ENCODE results near the gene DPY19L3. TPM values are rescaled to one million over a fixed set of nuclear protein-coding genes. Genes with fewer than 3 reads are reported as not detected.

Gene DPY19L3
- 36.8 TPM for polyA plus RNA-seq
- long read RNA-seq, donor 1, full-length matches to known transcripts = 1 of 1 reads
- long read RNA-seq, donor 1, partial matches to known transcripts = 0 of 1 reads
- long read RNA-seq, donor 1, other reads (novel, unspliced or antisense) = 0 of 1 reads
- long read RNA-seq, donor 2, full-length matches to known transcripts = 8 of 8 reads
- long read RNA-seq, donor 2, partial matches to known transcripts = 0 of 8 reads
- long read RNA-seq, donor 2, other reads (novel, unspliced or antisense) = 0 of 8 reads
- long read RNA-seq, donor 3 = 0 reads
- long read RNA-seq, donor 4 = 0 reads
- long read RNA-seq, donor 5, partial matches to known transcripts = 0 of 1 reads
- long read RNA-seq, donor 5, other reads (novel, unspliced or antisense) = 0 of 1 reads
- long read RNA-seq, donor 6, full-length matches to known transcripts = 2 of 2 reads
- long read RNA-seq, donor 6, partial matches to known transcripts = 0 of 2 reads
- long read RNA-seq, donor 6, other reads (novel, unspliced or antisense) = 0 of 2 reads
- long read RNA-seq, donor 7 = 0 reads
- long read RNA-seq, donor 8, partial matches to known transcripts = 0 of 4 reads
- long read RNA-seq, donor 8, other reads (novel, unspliced or antisense) = 0 of 4 reads
- long read RNA-seq, donor 9 = 0 reads
- long read RNA-seq, donor 10, partial matches to known transcripts = 0 of 1 reads
- long read RNA-seq, donor 10, other reads (novel, unspliced or antisense) = 0 of 1 reads
- long read RNA-seq, donor 11, partial matches to known transcripts = 0 of 2 reads
- long read RNA-seq, donor 11, other reads (novel, unspliced or antisense) = 0 of 2 reads

GRCh38 chr19:32405431-32406160 is at the start of gene DPY19L3:
Gene DPY19L3 (plus strand): TSS chr19:32405770. CDS start chr19:32408254, 2,484 bp downstream.
- Histone ChIP-seq H3K4me1 (ENCODE audit: control insufficient read depth, insufficient read depth, low read length) (peaks cover 11% of the 10 kb centered on the region), H3K27me3 (ENCODE audit: control insufficient read depth, insufficient read depth, low read length) (no peaks in the 10 kb centered on the region), H3K27ac (ENCODE audit: low read length) (peak within 1 kb of the TSS; percentile 98), H3K4me3 (ENCODE audit: low read length) (peak within 1 kb of the TSS; percentile 90), H3K9me3 (ENCODE audit: control insufficient read depth, low read depth, low read length) (no peaks in the 10 kb centered on the region), H3K36me3 (ENCODE audit: control insufficient read depth, insufficient read depth, low read length) (peaks cover 11% of the 10 kb centered on the region)
- peak; percentile 94 to 95 for DNase-seq
- no CpG with 5 or more reads among the region's 104 CpGs for WGBS (ENCODE audit: insufficient coverage, low lambda C conversion rate)

- no peak overlapping the region for H3K4me3 ChIP-seq (ENCODE audit: low read length)
- H3K36me3 ChIP-seq (ENCODE audit: control insufficient read depth, insufficient read depth, low read length) = peaks cover 80% of the 10 kb centered on the region
- no peaks in the 10 kb centered on the region for H3K9me3 ChIP-seq (ENCODE audit: control insufficient read depth, low read depth, low read length)
- H3K27me3 ChIP-seq (ENCODE audit: control insufficient read depth, insufficient read depth, low read length) = no peaks in the 10 kb centered on the region
- H3K27ac ChIP-seq (ENCODE audit: low read length) = no peak overlapping the region
- no peaks in the 10 kb centered on the region for H3K4me1 ChIP-seq (ENCODE audit: control insufficient read depth, insufficient read depth, low read length)
- WGBS (ENCODE audit: insufficient coverage, low lambda C conversion rate) = 0% methylated on average over 1 of the region's 2 CpGs
- DNase-seq = no peak
Measured at GRCh38 chr19:32357720-32358119, 47.9 kb upstream of the DPY19L3 start.

- H3K27ac ChIP-seq (ENCODE audit: low read length) = no peak overlapping the region
- no peaks in the 10 kb centered on the region for H3K27me3 ChIP-seq (ENCODE audit: control insufficient read depth, insufficient read depth, low read length)
- H3K4me1 ChIP-seq (ENCODE audit: control insufficient read depth, insufficient read depth, low read length) = no peaks in the 10 kb centered on the region
- H3K4me3 ChIP-seq (ENCODE audit: low read length) = no peak overlapping the region
- peaks cover 80% of the 10 kb centered on the region for H3K36me3 ChIP-seq (ENCODE audit: control insufficient read depth, insufficient read depth, low read length)
- no peak for DNase-seq
- H3K9me3 ChIP-seq (ENCODE audit: control insufficient read depth, low read depth, low read length) = no peaks in the 10 kb centered on the region
- WGBS (ENCODE audit: insufficient coverage, low lambda C conversion rate) = 93% methylated on average over 3 of the region's 5 CpGs
Measured at GRCh38 chr19:32358321-32358720, 47.2 kb upstream of the DPY19L3 start.

- H3K9me3 ChIP-seq (ENCODE audit: control insufficient read depth, low read depth, low read length) = no peaks in the 10 kb centered on the region
- WGBS (ENCODE audit: insufficient coverage, low lambda C conversion rate) = 100% methylated on average over 5 of the region's 9 CpGs
- H3K27me3 ChIP-seq (ENCODE audit: control insufficient read depth, insufficient read depth, low read length) = no peaks in the 10 kb centered on the region
- H3K4me3 ChIP-seq (ENCODE audit: low read length) = no peak overlapping the region
- DNase-seq = no peak
- H3K27ac ChIP-seq (ENCODE audit: low read length) = no peak overlapping the region
- H3K36me3 ChIP-seq (ENCODE audit: control insufficient read depth, insufficient read depth, low read length) = peaks cover 73% of the 10 kb centered on the region
- H3K4me1 ChIP-seq (ENCODE audit: control insufficient read depth, insufficient read depth, low read length) = no peaks in the 10 kb centered on the region
Measured at GRCh38 chr19:32359581-32359980, 46.0 kb upstream of the DPY19L3 start.

- Histone ChIP-seq H3K27ac (ENCODE audit: low read length) (no peak overlapping the region), H3K9me3 (ENCODE audit: control insufficient read depth, low read depth, low read length) (no peaks in the 10 kb centered on the region), H3K4me3 (ENCODE audit: low read length) (no peak overlapping the region), H3K27me3 (ENCODE audit: control insufficient read depth, insufficient read depth, low read length) (no peaks in the 10 kb centered on the region), H3K36me3 (ENCODE audit: control insufficient read depth, insufficient read depth, low read length) (peaks cover 59% of the 10 kb centered on the region), H3K4me1 (ENCODE audit: control insufficient read depth, insufficient read depth, low read length) (no peaks in the 10 kb centered on the region)
- no peak for DNase-seq
- 87% methylated on average over 2 of the region's 9 CpGs for WGBS (ENCODE audit: insufficient coverage, low lambda C conversion rate)
Measured at GRCh38 chr19:32361574-32362317, 43.8 kb upstream of the DPY19L3 start.

GRCh38 chr19:32362318-32362691 is 43.3 kb upstream of the DPY19L3 start:
- Histone ChIP-seq H3K27me3 (ENCODE audit: control insufficient read depth, insufficient read depth, low read length) (no peaks in the 10 kb centered on the region), H3K9me3 (ENCODE audit: control insufficient read depth, low read depth, low read length) (no peaks in the 10 kb centered on the region), H3K36me3 (ENCODE audit: control insufficient read depth, insufficient read depth, low read length) (peaks cover 60% of the 10 kb centered on the region), H3K4me1 (ENCODE audit: control insufficient read depth, insufficient read depth, low read length) (no peaks in the 10 kb centered on the region), H3K27ac (ENCODE audit: low read length) (no peak overlapping the region), H3K4me3 (ENCODE audit: low read length) (no peak overlapping the region)
- no peak for DNase-seq
- WGBS (ENCODE audit: insufficient coverage, low lambda C conversion rate) = 88% methylated on average over 4 of the region's 5 CpGs

- Histone ChIP-seq H3K27ac (ENCODE audit: low read length) (no peak overlapping the region), H3K9me3 (ENCODE audit: control insufficient read depth, low read depth, low read length) (no peaks in the 10 kb centered on the region), H3K27me3 (ENCODE audit: control insufficient read depth, insufficient read depth, low read length) (no peaks in the 10 kb centered on the region), H3K4me3 (ENCODE audit: low read length) (no peak overlapping the region), H3K36me3 (ENCODE audit: control insufficient read depth, insufficient read depth, low read length) (peaks cover 65% of the 10 kb centered on the region), H3K4me1 (ENCODE audit: control insufficient read depth, insufficient read depth, low read length) (no peaks in the 10 kb centered on the region)
- no CpG with 5 or more reads among the region's 3 CpGs for WGBS (ENCODE audit: insufficient coverage, low lambda C conversion rate)
- DNase-seq = peak in 1 of 2 donors; percentile 44
Measured at GRCh38 chr19:32363175-32363574, 42.4 kb upstream of the DPY19L3 start.

- Histone ChIP-seq H3K36me3 (ENCODE audit: control insufficient read depth, insufficient read depth, low read length) (peaks cover 61% of the 10 kb centered on the region), H3K27me3 (ENCODE audit: control insufficient read depth, insufficient read depth, low read length) (no peaks in the 10 kb centered on the region), H3K27ac (ENCODE audit: low read length) (no peak overlapping the region), H3K9me3 (ENCODE audit: control insufficient read depth, low read depth, low read length) (no peaks in the 10 kb centered on the region), H3K4me3 (ENCODE audit: low read length) (no peak overlapping the region), H3K4me1 (ENCODE audit: control insufficient read depth, insufficient read depth, low read length) (no peaks in the 10 kb centered on the region)
- WGBS (ENCODE audit: insufficient coverage, low lambda C conversion rate) = no CpG with 5 or more reads among the region's 3 CpGs
- DNase-seq = no peak
Measured at GRCh38 chr19:32363632-32364031, 41.9 kb upstream of the DPY19L3 start.

GRCh38 chr19:32364040-32364439 is 41.5 kb upstream of the DPY19L3 start:
- Histone ChIP-seq H3K36me3 (ENCODE audit: control insufficient read depth, insufficient read depth, low read length) (peaks cover 59% of the 10 kb centered on the region), H3K27me3 (ENCODE audit: control insufficient read depth, insufficient read depth, low read length) (no peaks in the 10 kb centered on the region), H3K4me1 (ENCODE audit: control insufficient read depth, insufficient read depth, low read length) (no peaks in the 10 kb centered on the region), H3K4me3 (ENCODE audit: low read length) (no peak overlapping the region), H3K9me3 (ENCODE audit: control insufficient read depth, low read depth, low read length) (no peaks in the 10 kb centered on the region), H3K27ac (ENCODE audit: low read length) (no peak overlapping the region)
- 83% methylated on average over 1 of the region's 1 CpG for WGBS (ENCODE audit: insufficient coverage, low lambda C conversion rate)
- DNase-seq = no peak

Data from large intestine (tissue), 12 donors.